ENCODE measurements around the gene TRIM63. TPM values are rescaled to one million over a fixed set of nuclear protein-coding genes. Genes with fewer than 3 reads are reported as not detected.

Gene TRIM63
- total RNA-seq, 1 experiment from 2014 or later: not detected

- no peak for DNase-seq (ENCODE audit: low spot score)
Measured at GRCh38 chr1:26057189-26057588, 10.2 kb downstream of the TRIM63 start.

- no peak for DNase-seq (ENCODE audit: low spot score)
Measured at GRCh38 chr1:26055041-26055440, 12.4 kb downstream of the TRIM63 start.

- no peak for DNase-seq (ENCODE audit: low spot score)
Measured at GRCh38 chr1:26053718-26054560, 13.5 kb downstream of the TRIM63 start.

GRCh38 chr1:26050248-26050640, 17.2 kb downstream of the TRIM63 start:
- no peak for DNase-seq (ENCODE audit: low spot score)

GRCh38 chr1:26049531-26050247, 17.7 kb downstream of the TRIM63 start:
- no peak for DNase-seq (ENCODE audit: low spot score)

- DNase-seq (ENCODE audit: low spot score): no peak
Measured at GRCh38 chr1:26047278-26047874, 20.1 kb downstream of the TRIM63 start.

GRCh38 chr1:26046246-26047095, 21.0 kb downstream of the TRIM63 start:
- DNase-seq (ENCODE audit: low spot score): no peak

- DNase-seq (ENCODE audit: low spot score): no peak
Measured at GRCh38 chr1:26045722-26046245, 21.6 kb downstream of the TRIM63 start, which contains the start of gene SLC30A2. SLC30A2 (minus strand) TSS chr1:26046118; CDS start chr1:26045896, 222 bp downstream.

GRCh38 chr1:26044971-26045721, 22.3 kb downstream of the TRIM63 start:
- DNase-seq (ENCODE audit: low spot score): no peak

GRCh38 chr1:26044414-26044813, 23.0 kb downstream of the TRIM63 start:
- DNase-seq (ENCODE audit: low spot score): no peak

GRCh38 chr1:26043765-26044164, 23.7 kb downstream of the TRIM63 start:
- no peak for DNase-seq (ENCODE audit: low spot score)

GRCh38 chr1:26041978-26042377, 25.5 kb downstream of the TRIM63 start:
- DNase-seq (ENCODE audit: low spot score): no peak

GRCh38 chr1:26041401-26041800, 26.0 kb downstream of the TRIM63 start:
- DNase-seq (ENCODE audit: low spot score): no peak

- no peak for DNase-seq (ENCODE audit: low spot score)
Measured at GRCh38 chr1:26038904-26039303, 28.5 kb downstream of the TRIM63 start.

GRCh38 chr1:26038477-26038876, 29.0 kb downstream of the TRIM63 start:
- DNase-seq (ENCODE audit: low spot score): no peak

GRCh38 chr1:26037904-26038303, 29.5 kb downstream of the TRIM63 start:
- DNase-seq (ENCODE audit: low spot score): no peak

GRCh38 chr1:26036756-26037281, 30.6 kb downstream of the TRIM63 start:
- no peak for DNase-seq (ENCODE audit: low spot score)

- peak; percentile 49 for DNase-seq (ENCODE audit: low spot score)
Measured at GRCh38 chr1:26035959-26036755, 31.3 kb downstream of the TRIM63 start.

- DNase-seq (ENCODE audit: low spot score): peak; percentile 72
Measured at GRCh38 chr1:26035203-26035958, 32.0 kb downstream of the TRIM63 start.
